Measurements from ENCODE around the gene GUCY1A1.

- TF ChIP-seq CTCF (IDR thresholded peaks at IDR 0.05) (no peak), POLR2A (IDR thresholded peaks at IDR 0.05) (no peak)
Observed at GRCh38 chr4:155674669-155675071, 8.0 kb downstream of the GUCY1A1 start.
